ENCODE data around the gene HRH4.
A peak's percentile ranks its signal among the peaks of the same experiment; 100 is the strongest.

HRH4 gene

DNA sequence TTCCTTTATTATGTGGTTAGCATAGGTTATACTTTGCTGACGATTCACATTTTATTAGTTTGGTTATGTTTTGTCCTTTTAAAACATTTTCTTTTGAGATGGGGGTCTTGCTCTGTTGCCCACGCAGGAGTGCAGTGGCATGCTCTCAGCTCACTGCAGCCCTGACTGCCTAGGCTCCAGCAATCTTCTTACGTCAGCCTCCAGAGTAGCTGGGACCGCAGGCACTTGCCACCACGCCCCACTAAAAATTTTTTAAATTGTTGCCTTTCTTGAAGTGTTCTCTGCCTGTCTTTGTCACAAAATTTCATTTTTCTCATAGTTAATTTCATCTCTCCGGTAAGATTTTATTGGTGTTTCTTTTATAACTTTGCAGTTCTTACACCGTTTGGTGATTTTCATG is 18.9 kb downstream of the HRH4 start:
- no peak for TF ChIP-seq CTCF (IDR thresholded peaks at IDR 0.05)

- TF ChIP-seq CTCF (IDR thresholded peaks at IDR 0.05) = no peak
Measured at GRCh38 chr18:24482821-24483220, 22.4 kb downstream of the HRH4 start.

DNA sequence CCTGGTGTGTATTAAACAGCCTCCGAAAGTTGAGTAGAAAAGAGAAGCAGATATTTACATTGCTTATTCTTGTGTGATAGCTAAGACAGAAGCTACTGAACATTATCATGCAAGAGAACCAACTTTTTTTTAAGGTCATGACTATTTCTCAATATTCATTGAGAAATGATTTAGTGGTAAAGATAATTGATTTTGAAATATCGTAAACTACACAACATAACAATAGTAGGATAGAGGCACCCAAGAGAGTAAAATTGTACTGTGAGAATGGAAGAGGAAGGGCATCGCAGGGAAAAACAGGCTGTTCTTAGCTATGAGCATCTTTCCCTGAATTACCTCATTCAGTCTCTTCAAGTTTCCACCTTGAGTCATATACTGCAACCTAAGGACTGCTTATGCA is 25.2 kb downstream of the HRH4 start:
- TF ChIP-seq CTCF (IDR thresholded peaks at IDR 0.05) = no peak

GRCh38 chr18:24486684-24487083 is 26.2 kb downstream of the HRH4 start:
- TF ChIP-seq CTCF (IDR thresholded peaks at IDR 0.05) = no peak

- TF ChIP-seq CTCF (IDR thresholded peaks at IDR 0.05) = peak; percentile 87
Measured at GRCh38 chr18:24488824-24489493, 28.5 kb downstream of the HRH4 start.

DNA sequence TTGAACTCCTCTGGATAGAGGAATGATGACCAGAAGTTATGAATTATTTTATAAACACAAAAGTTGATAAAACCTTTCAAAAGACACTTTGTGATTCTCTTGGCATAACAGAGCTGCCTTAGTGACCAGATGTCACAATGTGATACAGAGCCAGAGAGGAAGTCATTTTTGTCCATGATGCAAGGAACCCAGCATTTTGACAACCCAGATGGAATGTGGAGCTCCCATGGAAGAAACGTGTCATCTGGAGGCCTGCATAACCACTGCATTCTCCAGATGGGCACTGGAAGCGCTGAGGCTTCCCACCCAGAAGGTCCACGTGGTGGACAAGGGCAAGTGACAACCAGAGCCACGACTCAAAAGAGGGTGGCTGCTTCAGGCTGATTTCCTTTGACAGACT is 30.1 kb downstream of the HRH4 start:
- no peak for TF ChIP-seq CTCF (IDR thresholded peaks at IDR 0.05)

DNA sequence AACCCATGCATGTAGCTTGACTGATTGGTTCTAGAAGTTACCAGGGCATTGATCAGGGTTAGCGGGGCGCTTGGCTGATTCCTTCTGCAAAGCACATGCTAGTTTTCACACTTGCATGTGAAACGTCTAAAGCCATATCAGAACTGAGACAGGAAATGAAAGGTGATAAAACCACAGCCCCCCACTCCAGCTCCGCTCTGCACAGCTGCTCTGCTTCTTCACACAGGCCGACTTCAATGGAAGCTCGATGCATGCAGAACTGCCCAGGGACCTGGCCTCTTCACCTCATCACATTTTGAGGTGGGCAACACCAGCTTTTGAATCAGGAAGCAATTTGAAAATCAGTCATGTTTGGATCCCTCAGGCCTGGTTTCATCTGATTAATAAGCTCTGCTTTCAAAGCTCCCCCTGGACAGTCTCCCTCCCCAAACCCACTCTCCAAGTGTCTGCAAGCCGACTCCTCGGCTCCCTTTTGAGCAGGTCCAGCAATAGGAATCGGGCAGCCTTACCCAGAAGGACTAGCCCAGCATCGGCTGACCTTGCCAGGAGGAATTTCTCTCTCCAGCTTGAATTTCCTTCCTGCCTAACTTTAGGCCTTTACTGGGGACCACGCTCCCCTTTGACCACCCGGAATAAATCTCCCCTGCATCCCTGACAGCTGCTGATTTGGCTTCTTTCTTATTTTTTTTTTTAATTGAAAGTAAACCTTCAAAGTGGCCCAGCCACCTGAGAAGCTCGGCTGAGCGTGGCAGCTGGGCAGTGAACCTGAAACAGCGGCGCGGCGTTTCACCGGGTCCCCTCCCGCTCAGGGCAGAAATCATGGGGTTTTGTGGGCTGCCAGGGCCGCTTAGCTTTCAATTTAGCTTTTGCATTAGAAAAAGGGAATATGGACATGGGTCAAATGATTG is 31.7 kb downstream of the HRH4 start:
- no peak for TF ChIP-seq CTCF (IDR thresholded peaks at IDR 0.05)

Measured in LNCAP (cell line).